GM18499 (cell line): ENCODE measurements around the gene AP1S3.

Experiments used
- ATAC-seq: cut with Tn5 transposase; IDR thresholded peaks from one replicate; pipeline ENCODE4 v1.9.1; 2021; ENCODE audit warnings: moderate number of reproducible peaks; ENCODE audit not compliant: insufficient read depth, unreplicated experiment

AP1S3 gene

GRCh38 chr2:223729781-223730180, 107.6 kb downstream of the AP1S3 start:
- ATAC-seq, result no peak

GRCh38 chr2:223727562-223727961, 109.8 kb downstream of the AP1S3 start:
- peak; percentile 74 for ATAC-seq

- ATAC-seq, result no peak
These were observed 111.1 kb downstream of the AP1S3 start for GRCh38 chr2:223725986-223726970.

GRCh38 chr2:223725494-223725893, 111.9 kb downstream of the AP1S3 start:
- ATAC-seq, result no peak

GRCh38 chr2:223724861-223725260, 112.5 kb downstream of the AP1S3 start:
- no peak for ATAC-seq

- no peak for ATAC-seq
These were observed 113.4 kb downstream of the AP1S3 start for GRCh38 chr2:223723954-223724411.

GRCh38 chr2:223722226-223722625, 115.2 kb downstream of the AP1S3 start:
- ATAC-seq, result no peak

- no peak for ATAC-seq
These were observed 115.6 kb downstream of the AP1S3 start for GRCh38 chr2:223721746-223722145.

- no peak for ATAC-seq
These were observed 117.0 kb downstream of the AP1S3 start for GRCh38 chr2:223720367-223720766.

- no peak for ATAC-seq
These were observed 124.7 kb downstream of the AP1S3 start for GRCh38 chr2:223712642-223713041.

GRCh38 chr2:223711596-223712326, 125.6 kb downstream of the AP1S3 start:
- ATAC-seq, result no peak
